Measurements from ENCODE around the gene MYO16.

- TF ChIP-seq CTCF (IDR thresholded peaks at IDR 0.05; ENCODE audit: poor library complexity), result no peak
- TF ChIP-seq EZH2 (IDR thresholded peaks at IDR 0.05; ENCODE audit: borderline replicate concordance), result no peak
Measured at GRCh38 chr13:108858676-108859075, 229.3 kb downstream of the MYO16 start.

Data from hepatocyte (in vitro differentiated cells).